GM12891 (cell line): Measurements from ENCODE around the gene WDR48.

Experiments
- DNase-seq: peaks from one replicate; pipeline ENCODE4 v3.0.0; 2011; ENCODE audit warnings: low spot score; ENCODE audit not compliant: insufficient read length
- FAIRE-seq: peaks from 2 replicates; lab custom pipeline; 2011; peaks lifted over from hg19 to GRCh38; lab: Jason Lieb, UNC
- PAX5 ChIP-seq: IDR thresholded peaks from 2 replicates; pipeline ENCODE4 v1.6.1; 2011; ENCODE audit warnings: low read length, moderate library complexity, mild to moderate bottlenecking; ENCODE audit not compliant: insufficient read depth, severe bottlenecking
- POLR2A ChIP-seq: IDR thresholded peaks from 2 replicates; pipeline ENCODE4 v1.6.1; 2011; ENCODE audit warnings: low read depth, low read length, control low read depth
- POLR2AphosphoS5 ChIP-seq: IDR thresholded peaks from 2 replicates; pipeline ENCODE4 v1.6.1; 2011; ENCODE audit warnings: low read depth, low read length, control low read depth
- POU2F2 ChIP-seq: IDR thresholded peaks from 2 replicates; pipeline ENCODE4 v1.6.1; 2011; ENCODE audit warnings: low read depth, mild to moderate bottlenecking, control low read depth, low read length, moderate library complexity
- SPI1 ChIP-seq: IDR thresholded peaks from 2 replicates; pipeline ENCODE4 v1.6.1; 2011; ENCODE audit warnings: low read depth, low read length, control low read depth
- TAF1 ChIP-seq: IDR thresholded peaks from 2 replicates; pipeline ENCODE4 v1.6.1; 2011; ENCODE audit warnings: low read depth, low read length, control low read depth

WDR48 gene

DNA sequence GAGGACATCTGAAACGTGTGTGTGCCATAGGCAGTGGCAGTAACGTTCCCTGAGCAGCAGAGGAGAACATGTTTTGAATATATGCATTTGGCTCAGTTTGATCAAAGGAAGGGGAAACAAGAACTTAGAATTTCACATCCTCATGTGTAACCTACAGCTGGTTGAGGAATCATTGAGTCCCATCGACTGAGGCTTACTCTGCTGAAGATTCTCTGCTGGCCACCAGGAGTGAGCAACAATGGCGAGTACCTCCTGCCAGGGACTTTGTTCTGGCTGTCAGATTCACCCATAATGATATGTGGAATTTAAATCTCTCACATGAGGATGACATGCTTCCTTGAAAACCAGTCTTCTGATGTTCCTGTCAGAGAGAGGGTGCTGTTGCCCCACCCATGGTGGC, 34.3 kb downstream of the WDR48 start:
- FAIRE-seq (peak; percentile 92), DNase-seq (no peak)
- TF ChIP-seq POU2F2 (peak; percentile 76), PAX5 (no peak), SPI1 (peak; percentile 26; the same call in 1 of the 2 replicates)

DNA sequence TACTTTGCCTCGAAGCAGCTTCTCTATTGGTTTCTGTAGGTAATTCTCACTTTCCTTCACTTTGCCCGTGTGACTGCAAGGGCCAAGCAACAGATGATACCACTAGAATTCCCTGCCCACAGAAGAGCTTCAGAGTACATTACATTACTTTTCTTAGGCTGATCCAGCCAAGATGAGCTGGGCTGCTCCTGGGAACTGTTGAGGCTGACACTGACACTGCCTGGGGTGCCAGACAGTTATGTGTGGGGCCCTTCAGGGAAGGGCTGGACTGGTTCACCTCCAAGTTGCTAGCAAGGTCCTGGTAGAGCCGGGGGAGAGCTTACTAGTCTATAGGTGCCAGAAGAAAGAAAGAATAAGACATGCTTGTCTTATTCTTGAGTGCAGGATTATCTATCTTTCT, 36.6 kb downstream of the WDR48 start:
- DNase-seq (no peak), FAIRE-seq (no peak)
- TF ChIP-seq TAF1 (no peak), POLR2A (no peak), POU2F2 (no peak), POLR2AphosphoS5 (no peak), PAX5 (no peak), SPI1 (no peak)

- no peak for DNase-seq
- no peak for TF ChIP-seq SPI1
- TF ChIP-seq POLR2AphosphoS5, result no peak
- TF ChIP-seq POU2F2, result no peak
- TF ChIP-seq TAF1, result no peak
- TF ChIP-seq PAX5, result no peak
- TF ChIP-seq POLR2A, result no peak
- FAIRE-seq, result peak; percentile 16
These were observed 37.1 kb downstream of the WDR48 start for GRCh38 chr3:39088889-39089288.

- DNase-seq (no peak), FAIRE-seq (no peak)
- TF ChIP-seq TAF1, result no peak
- no peak for TF ChIP-seq SPI1
- TF ChIP-seq POLR2A, result no peak
- no peak for TF ChIP-seq POLR2AphosphoS5
- no peak for TF ChIP-seq POU2F2
- no peak for TF ChIP-seq PAX5
These were observed 39.1 kb downstream of the WDR48 start for GRCh38 chr3:39090922-39091321.

GRCh38 chr3:39094851-39095677, 43.2 kb downstream of the WDR48 start:
- no peak for FAIRE-seq
- TF ChIP-seq PAX5 (no peak), TAF1 (no peak), POU2F2 (no peak), POLR2AphosphoS5 (no peak), POLR2A (no peak), SPI1 (no peak)
- no peak for DNase-seq

GRCh38 chr3:39095778-39096177, 44.0 kb downstream of the WDR48 start:
- TF ChIP-seq POLR2A (no peak), TAF1 (no peak), POU2F2 (no peak), SPI1 (no peak), PAX5 (no peak), POLR2AphosphoS5 (no peak)
- no peak for FAIRE-seq

GRCh38 chr3:39096775-39097174, 45.0 kb downstream of the WDR48 start:
- FAIRE-seq (no peak), DNase-seq (no peak)
- TF ChIP-seq POLR2AphosphoS5 (no peak), SPI1 (no peak), POLR2A (no peak), TAF1 (no peak), POU2F2 (no peak), PAX5 (no peak)

More at GRCh38 chr3:39095778-39096177, 44.0 kb downstream of the WDR48 start:
- DNase-seq, result no peak

- DNase-seq (no peak), FAIRE-seq (no peak)
These were observed 46.1 kb downstream of the WDR48 start for GRCh38 chr3:39097716-39098472.

GRCh38 chr3:39098473-39099000, 46.7 kb downstream of the WDR48 start:
- DNase-seq (no peak), FAIRE-seq (no peak)
- no peak for TF ChIP-seq TAF1
- TF ChIP-seq PAX5, result no peak
- no peak for TF ChIP-seq POU2F2
- TF ChIP-seq POLR2AphosphoS5, result no peak
- no peak for TF ChIP-seq POLR2A
- TF ChIP-seq SPI1, result no peak

More at GRCh38 chr3:39097716-39098472, 46.1 kb downstream of the WDR48 start:
- TF ChIP-seq POU2F2, result no peak
- TF ChIP-seq POLR2A, result 0 out of 2 replicates have a peak, but pooled peaks have one; percentile 26

GRCh38 chr3:39099242-39099641, 47.4 kb downstream of the WDR48 start:
- DNase-seq (no peak), FAIRE-seq (no peak)
- TF ChIP-seq POLR2A (no peak), PAX5 (no peak), POU2F2 (no peak), POLR2AphosphoS5 (no peak), SPI1 (no peak), TAF1 (no peak)
